ENCODE measurements around the gene SNRNP200.

DNA sequence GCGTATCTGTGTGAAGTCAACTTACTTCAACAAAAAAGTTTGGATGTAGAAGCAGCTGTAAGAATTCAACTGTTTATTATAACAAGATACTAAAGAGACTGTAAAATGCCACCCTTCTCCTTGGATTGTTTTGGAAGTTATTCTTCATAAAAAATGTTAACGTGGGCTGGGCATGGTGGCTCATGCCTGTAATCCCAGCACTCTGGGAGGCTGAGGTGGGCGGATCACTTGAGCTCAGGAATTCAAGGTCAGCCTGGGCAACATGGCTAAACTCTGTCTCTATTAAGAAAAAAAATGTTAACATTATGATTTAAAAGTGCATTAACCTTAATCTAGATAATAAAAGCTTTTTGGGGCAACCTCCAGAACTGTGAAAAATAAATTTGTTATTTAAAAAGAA lies 31.6 kb downstream of the SNRNP200 start:
- TF ChIP-seq, protein P1, sequence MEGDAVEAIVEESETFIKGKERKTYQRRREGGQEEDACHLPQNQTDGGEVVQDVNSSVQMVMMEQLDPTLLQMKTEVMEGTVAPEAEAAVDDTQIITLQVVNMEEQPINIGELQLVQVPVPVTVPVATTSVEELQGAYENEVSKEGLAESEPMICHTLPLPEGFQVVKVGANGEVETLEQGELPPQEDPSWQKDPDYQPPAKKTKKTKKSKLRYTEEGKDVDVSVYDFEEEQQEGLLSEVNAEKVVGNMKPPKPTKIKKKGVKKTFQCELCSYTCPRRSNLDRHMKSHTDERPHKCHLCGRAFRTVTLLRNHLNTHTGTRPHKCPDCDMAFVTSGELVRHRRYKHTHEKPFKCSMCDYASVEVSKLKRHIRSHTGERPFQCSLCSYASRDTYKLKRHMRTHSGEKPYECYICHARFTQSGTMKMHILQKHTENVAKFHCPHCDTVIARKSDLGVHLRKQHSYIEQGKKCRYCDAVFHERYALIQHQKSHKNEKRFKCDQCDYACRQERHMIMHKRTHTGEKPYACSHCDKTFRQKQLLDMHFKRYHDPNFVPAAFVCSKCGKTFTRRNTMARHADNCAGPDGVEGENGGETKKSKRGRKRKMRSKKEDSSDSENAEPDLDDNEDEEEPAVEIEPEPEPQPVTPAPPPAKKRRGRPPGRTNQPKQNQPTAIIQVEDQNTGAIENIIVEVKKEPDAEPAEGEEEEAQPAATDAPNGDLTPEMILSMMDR (conservative IDR thresholded peaks at IDR 0.05; ENCODE audit: low read depth, low read length): no peak
- TF ChIP-seq EZH2 (IDR thresholded peaks at IDR 0.05; ENCODE audit: borderline replicate concordance, low read depth, low read length, poor library complexity, severe bottlenecking): no peak
